Kidney glomerular epithelial cell (primary cell): ENCODE measurements around the gene MAPK7.

Experiments used
- DNase-seq: peaks from one replicate; lab custom pipeline; 2025; lab: John Stamatoyannopoulos, UW

The MAPK7 gene

DNA sequence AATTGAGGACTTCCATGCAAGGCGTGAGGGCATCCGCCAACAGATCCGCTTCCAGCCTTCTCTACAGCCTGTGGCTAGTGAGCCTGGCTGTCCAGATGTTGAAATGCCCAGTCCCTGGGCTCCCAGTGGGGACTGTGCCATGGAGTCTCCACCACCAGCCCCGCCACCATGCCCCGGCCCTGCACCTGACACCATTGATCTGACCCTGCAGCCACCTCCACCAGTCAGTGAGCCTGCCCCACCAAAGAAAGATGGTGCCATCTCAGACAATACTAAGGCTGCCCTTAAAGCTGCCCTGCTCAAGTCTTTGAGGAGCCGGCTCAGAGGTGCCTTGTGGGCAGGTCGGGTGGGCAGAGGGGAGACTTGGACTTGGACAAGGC is 3.1 kb downstream of the MAPK7 start:
- no peak for DNase-seq

DNA sequence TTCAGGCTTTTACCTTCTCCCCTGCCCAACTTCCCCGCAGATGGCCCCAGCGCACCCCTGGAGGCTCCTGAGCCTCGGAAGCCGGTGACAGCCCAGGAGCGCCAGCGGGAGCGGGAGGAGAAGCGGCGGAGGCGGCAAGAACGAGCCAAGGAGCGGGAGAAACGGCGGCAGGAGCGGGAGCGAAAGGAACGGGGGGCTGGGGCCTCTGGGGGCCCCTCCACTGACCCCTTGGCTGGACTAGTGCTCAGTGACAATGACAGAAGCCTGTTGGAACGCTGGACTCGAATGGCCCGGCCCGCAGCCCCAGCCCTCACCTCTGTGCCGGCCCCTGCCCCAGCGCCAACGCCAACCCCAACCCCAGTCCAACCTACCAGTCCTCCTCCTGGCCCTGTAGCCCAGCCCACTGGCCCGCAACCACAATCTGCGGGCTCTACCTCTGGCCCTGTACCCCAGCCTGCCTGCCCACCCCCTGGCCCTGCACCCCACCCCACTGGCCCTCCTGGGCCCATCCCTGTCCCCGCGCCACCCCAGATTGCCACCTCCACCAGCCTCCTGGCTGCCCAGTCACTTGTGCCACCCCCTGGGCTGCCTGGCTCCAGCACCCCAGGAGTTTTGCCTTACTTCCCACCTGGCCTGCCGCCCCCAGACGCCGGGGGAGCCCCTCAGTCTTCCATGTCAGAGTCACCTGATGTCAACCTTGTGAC is 3.6 kb downstream of the MAPK7 start:
- DNase-seq = no peak

DNA sequence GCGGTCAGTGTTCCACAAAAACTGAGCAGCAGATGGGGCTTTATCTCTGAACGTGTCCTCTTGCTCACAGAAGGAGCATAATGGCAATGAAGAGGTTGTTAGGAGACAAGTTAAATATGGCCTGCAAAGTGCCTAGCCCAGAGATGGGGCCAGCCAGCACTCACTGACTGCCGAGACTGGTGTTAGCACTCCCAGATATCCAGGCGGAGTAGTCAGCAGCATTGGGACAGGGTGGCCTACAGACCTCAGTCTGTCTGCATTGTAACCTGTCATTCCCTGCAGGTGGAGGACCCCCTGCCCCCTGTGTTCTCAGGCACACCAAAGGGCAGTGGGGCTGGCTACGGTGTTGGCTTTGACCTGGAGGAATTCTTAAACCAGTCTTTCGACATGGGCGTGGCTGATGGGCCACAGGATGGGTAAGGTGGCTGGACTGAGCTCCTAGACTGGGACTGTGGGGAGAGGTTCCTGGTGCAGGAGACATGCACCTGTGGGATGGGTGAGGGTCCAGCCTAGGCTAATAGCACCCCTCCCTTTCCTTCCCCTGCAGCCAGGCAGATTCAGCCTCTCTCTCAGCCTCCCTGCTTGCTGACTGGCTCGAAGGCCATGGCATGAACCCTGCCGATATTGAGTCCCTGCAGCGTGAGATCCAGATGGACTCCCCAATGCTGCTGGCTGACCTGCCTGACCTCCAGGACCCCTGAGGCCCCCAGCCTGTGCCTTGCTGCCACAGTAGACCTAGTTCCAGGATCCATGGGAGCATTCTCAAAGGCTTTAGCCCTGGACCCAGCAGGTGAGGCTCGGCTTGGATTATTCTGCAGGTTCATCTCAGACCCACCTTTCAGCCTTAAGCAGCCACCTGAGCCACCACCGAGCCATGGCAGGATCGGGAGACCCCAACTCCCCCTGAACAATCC is 4.5 kb downstream of the MAPK7 start:
- DNase-seq = no peak

DNA sequence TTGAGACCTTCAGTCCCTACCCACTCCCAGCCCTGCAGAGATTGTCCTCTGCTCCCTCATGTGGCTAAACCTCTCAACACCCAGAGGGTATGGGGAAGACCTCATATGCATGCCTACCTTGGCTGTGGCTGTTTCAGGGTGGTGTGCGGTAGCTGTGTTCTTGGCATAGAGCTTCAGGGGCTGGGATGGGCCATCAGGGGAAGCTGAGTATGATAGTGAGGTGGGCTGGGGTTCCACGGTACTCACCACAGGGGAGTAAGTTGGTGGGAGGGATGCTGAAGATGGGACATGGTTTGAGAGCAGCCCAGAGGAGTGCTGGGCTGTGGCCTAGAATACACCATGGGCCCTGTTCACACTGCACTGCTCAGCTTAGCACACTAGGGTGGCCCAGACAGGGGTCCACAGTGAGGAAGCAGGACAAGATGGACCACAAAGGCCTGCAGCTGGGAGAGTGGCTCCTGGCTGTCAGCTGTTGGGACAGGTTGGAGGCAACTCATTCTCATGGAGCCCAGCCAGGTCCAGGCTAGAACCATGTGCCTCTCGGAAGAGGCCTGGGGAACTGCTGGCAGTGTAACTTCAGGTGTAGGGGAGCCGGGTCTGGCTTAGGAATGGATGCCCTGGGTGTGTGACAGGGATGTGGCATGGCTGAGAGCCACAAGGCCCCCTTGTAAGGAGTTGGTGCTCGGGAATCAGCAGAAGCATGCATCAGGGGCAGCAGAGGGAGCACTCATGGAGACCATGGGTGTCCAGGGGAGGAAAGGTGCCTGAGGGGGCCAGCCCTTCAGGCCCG is 5.6 kb downstream of the MAPK7 start:
- no peak for DNase-seq

DNA sequence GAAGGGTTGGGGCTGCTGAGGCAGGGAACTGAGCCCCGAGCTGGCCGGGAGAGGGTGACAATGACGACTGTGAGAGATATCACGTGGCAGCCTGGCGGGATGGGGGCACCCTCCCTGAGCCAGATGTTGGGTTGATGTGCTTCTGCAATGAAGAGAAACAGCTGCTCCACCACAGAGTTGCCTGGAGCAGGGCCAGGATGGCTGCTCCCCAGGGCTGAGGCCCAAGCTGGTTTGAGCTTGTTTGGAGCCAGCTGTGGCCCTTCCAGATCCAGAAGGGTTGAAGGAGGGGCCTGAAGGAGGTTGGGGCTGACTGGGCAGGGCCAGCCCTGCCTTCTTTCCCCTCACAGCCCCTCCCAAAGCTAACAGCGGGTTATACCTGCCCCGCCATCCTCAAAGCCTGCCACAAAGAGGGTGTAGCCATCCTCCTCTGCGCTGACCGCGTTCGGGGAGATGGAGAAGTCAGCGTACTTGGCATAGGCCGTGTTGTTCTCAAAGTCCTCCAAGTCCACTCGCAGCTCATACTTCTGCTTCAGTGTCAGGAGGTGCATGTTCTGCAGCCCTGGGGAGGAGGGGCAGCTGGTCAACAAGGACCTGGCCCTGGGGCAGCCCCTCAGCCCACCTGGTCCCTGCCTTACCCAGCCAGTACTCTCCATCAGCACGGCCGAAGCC is 6.6 kb downstream of the MAPK7 start:
- no peak for DNase-seq

DNA sequence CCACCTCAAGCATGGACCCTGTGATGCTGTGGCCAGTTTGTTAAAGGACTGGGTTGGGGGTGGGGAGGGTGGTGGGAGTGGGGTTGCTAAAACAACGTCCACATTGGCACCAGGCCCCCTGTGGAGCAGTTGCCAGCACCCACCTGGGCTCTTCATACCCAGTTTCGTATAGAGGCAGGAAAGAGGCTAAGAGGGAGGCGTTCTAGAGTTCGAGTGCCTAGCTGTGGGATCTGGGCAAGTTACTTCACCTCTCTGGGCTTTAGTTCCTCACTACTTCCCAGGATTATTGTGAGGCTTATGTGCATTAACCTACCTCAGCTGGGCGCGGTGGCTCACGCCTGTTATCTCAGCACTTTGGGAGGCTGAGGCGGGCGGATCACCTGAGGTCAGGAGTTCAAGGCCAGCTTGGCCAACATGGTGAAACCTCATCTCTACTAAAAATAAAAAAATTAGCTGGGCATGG is 7.3 kb downstream of the MAPK7 start:
- no peak for DNase-seq

DNA sequence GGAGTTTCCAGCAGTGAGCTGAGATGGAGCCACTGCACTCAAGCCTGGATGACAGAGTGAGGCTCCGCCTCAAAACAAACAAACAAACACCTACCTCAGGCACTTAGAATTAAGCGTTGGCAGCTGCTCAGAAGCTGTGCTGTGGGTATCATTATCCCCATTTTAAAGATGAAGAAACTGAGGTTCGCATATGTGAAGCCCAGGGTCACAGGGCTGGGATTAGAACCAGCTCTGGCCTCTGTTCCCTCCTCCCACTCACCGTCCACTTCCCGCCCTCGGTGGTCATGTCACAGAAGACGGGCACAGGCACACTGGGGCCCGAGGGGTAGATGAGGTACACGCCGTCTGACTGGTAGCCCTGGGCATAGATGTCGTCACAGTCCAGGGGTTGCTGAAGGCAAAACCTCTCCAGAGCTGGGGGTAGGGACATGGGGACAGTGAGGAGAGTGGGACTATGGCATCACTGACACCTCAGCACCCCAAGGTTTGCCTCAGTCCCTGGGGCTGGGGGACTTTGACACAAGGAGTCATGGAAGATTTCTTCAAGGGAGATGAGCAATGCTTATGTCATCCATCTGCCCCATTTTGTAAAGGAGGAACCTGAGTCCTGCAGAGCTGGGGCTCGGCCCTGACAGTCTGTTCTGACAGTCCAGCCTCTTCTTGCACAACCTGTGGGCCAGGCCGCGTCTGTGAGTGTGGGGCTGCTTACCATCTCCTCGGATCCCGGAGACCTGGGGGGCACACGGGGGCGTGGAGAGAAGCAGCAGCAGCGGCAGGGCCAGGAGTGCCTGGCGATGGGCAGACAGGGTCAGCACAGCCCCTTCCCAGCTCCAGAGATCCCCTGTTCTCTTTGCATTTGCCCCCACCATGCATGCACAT is 8.0 kb downstream of the MAPK7 start:
- DNase-seq = peak; percentile 12

DNA sequence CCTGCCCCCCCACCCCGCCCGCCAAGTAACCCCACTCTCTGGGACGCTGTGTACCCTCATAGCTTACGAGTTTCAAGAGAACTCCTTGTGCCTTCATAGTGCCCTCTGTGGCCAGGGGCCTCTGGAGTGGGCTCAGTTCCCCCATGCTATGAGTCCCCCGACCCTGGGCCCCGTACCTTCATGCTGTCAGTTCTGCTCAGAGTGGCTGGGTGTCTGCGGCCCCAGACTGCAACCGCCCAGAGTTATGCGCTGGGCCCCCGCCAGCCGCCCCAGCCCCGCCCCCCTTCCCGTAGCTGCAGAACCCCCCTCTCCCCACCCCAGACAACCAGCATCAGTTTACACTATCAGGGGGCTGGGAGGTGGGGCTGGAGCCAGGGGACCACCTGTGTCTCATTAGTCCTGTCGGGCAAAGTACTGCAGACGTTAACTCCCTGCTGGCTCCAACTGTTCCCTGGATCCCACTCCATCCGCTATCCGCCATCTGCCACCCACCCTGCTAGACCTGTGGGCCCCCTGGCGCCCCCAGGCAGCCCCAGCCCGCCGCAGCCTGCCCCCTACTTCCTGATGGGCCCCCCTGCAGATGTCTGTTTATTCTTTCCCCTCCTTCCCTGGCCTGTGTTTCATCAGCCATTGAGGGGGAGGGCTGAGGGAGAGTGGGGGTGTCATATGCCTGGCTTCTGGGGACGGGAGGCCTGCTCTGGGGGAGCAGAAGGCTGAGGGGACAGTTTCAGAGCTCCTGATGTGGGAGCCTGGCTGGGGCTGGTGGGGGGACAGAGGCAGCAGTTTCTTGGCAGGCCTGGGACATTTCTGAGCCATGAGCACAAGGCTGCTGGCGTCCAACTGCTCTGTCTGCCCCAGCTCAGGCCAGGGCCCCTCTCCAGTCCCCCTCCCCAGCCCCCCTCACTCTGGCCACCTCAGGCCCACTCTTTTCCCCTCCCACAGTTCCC is 8.9 kb downstream of the MAPK7 start, which contains the start of gene MFAP4:
Gene MFAP4, minus strand, starts transcription at position 217 of the 947 bp plus-strand sequence. Its CDS starts 35 bp downstream, at position 182.
- DNase-seq = no peak

DNA sequence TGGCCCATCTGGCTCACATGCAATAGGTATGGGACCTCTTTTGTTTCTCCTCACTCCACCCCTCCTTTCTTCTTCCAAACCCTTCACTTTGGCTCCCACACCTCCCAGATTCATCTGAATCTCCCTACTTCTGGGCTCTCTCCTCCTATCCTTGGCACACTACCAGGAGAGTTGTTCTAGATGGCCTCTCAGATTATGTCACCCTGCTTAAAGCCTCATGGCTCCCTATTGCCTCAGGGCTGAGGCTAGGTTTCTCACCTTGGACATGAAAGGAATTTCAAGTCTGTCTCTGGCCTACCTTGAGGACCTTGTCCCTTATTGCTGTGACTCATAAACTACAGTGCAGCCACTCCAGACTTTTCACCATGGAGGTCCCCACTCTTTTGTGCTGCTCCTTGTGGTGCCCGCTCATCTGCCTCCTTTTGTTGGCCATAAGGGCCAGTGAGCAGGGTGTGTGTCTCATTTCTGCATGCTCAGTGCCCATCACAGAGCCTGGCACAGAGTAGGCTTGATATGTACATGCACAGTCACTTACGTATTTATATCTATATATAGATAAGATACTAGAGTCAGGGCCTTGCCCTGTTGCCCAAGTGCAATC is 9.7 kb downstream of the MAPK7 start:
- DNase-seq = no peak

DNA sequence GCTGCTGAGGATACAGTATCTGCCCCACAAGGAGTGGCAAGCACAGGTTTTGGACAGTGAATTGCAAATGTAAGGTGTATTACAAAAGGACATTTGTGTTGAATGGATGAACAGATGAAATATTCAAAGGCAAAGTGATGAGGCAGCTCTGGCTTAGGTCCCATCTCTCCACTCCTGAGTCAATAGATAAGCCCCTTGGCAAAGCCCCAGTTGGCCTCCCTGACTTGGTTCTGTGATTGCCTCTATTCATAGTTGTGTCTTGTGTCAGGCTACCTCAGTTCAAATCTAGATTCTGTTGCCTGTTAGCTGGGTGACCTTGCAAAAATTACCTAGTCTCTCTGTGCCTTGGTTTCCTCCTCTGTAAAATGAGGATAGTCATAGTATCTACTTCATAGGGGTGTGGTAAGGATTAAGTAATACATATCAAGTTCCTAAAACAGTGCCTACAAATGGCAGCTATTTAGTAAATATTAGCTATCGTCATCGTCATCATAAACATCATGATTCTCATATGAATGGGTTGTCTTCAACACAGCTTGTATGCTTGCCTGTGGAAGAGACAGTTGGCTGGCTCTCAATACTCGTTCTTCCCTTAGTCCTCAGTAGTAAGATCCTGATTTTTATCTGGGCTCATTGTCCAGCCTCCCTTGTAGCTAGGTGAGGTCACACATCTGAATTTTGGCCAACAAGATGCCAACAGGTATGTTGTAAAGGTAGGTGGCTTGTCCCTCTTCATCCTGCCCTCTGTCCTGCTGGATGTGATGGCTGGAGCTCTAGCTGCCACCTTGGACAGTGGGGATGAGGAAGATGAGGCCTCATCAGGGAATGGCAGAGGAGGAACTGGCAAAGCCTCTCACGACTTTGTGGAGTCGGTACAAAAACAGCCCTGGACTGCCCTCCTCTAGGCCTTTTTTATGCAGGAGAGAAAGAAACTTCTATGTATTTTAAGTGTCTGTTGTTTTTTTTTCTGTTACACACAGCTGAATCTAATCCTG is 10.8 kb downstream of the MAPK7 start:
- no peak for DNase-seq

DNA sequence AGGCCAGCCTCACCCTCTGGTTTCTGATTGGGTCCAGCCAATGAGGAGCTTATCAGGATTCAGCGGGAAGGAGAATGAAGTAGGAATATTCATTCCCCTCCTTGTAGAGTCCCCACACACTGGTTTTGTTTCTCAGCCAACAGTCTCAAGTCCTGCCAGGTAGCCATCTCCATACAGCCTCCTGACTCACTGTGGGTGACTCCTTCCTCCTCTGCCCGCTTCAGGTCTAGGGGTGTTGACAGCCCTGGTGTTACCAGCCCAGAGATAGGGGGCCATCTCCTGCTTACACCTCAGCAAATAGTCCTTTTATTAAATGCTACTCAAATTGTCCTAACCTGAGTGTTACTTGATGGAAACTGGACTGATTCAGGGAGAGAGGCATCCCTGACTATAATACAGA is 12.7 kb downstream of the MAPK7 start:
- DNase-seq = no peak

DNA sequence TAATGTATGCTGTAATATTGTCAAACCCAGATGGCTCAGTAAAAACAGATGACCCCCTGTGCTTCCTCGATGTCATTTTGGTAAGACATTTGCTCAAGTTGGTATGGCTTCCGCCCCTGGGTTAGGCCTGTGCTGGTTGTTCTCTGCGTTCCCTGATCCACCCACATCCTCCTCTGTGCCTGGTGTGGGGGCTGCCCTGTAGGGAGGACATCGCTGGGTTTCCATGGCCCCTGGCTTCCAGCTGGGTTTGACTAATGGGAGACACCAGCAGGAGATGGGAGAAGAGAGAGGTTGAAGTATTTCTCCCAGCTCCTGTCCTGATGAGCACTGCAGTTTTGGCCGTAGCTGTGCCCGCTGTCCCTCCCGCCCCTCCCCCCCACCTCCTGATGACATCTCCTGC is 13.1 kb downstream of the MAPK7 start:
- DNase-seq = no peak

DNA sequence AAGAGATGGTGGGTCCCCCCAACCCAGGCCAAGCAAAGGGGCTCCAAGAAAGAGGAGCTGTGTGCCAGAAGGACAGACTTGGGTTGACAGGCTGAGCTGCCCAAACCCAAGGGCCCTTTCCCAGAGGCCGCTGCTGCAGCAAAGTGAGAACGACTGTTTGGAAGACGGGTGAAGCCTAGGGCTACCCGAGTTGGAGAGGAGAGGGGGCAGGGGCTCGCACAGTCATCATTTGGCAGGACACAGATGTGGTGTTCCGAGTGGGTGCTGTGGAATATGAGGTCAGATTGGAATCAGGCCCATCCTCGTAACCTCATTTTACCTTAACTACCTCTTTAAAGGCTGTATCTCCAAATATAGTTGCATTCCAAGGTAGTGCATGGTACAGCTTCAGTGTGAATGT is 14.0 kb downstream of the MAPK7 start:
- no peak for DNase-seq

DNA sequence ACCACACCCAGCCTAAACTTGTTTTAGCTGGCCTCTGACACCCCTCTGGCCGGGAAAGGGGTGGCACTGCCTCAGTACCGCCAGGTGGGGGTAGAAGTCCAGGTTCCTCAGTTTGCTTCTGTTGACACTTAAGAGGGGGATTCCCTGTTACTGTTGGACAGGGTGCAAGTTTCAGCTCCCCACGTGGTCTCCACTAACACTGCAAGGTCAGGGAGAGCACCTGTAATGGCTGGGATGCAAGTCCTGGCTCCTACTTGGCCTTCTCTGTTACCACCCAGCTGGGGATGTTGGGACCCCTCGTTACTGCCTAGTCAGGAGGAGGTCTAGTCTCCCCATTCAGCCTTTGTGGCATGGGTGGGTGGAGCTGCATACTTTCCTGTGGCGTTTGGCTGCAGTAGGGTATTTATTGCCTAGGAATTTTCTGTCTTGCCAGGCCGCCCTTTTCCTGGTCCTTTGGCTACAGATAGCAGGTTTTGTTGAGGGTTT is 19.3 kb downstream of the MAPK7 start:
- no peak for DNase-seq

DNA sequence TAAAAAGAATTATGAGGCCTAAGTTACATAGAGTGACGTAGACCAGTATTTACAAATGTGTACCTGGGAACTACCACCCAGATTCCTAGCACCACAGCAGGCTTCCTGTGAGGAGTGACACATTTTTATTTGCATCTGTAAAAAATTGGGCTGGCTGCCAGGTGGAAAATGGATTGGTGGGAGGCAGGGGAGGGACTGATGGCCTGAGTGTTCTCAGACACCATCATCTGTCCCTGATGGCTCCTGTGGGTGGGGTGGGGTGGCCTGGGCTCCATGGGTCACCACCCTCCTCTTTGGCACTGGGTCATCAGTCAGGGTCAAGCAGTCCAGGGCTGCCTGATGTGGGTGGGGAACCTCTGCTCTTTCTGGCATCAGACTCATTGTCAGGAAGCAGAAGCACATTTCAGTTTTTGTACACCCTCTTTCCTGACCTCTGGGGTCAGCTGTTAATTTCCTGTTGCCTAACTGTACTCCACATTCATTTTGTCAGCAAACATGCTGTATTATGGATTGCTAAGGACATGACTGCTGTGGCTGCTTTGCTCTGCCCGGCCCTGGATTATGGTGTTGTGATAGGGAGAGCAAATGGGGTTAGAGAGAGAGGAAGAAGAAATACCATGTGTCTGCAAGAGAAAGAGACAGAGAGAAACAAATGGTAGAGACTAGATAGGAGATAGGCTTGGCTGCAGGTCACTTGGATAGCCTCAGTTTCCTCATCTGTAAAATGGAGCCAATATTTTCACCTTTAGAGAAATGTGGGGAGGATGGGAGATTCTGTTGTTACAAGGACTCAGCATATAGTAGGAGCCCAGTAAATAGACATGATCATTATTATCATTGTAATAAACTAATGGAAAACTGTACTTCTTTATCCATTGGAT is 20.2 kb downstream of the MAPK7 start:
- no peak for DNase-seq

DNA sequence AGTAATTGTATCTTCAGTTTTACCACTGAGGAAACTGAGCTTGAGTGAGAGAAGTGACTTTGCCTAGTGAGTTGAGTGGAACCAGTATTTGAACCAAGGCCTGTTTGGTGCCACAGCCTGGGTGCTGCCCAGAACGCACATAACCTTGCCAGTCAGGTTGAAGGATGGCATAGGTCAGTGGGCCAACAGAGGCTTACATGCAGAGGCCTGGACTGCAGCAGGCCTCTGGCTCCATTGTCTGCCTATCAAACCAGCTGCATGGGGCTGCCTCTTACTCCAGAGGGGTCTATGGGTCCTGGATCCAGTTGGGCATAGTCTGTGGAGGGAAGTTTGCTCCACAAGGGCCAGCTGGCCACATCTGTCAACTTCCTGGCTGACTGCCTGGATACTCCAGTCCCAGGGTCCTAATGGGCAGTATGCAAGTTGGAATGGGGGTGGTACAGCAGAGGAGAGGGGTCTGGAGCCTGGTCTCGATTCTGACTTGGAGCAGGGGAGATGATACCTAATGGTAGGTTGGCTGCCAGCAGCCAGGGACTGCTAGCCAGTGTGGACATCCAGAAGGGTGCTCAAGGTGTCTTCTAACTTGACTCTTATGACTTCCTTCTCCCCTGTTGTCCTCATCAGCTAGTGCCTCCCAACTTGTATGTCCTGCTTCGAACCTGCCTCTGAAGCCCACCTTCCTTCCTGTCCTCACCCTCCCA is 21.6 kb downstream of the MAPK7 start:
- no peak for DNase-seq
